ENCODE data around the gene MMP1.

Gene MMP1

GRCh38 chr11:102762361-102762767 is 35.6 kb downstream of the MMP1 start:
- TF ChIP-seq CTCF (IDR thresholded peaks at IDR 0.05) (no peak), ZFX (IDR thresholded peaks at IDR 0.05; ENCODE audit: borderline replicate concordance) (no peak)
- H3K27ac ChIP-seq: no peak overlapping the region

- no peak overlapping the region for H3K27ac ChIP-seq
- TF ChIP-seq ZFX (IDR thresholded peaks at IDR 0.05; ENCODE audit: borderline replicate concordance): no peak
- TF ChIP-seq CTCF (IDR thresholded peaks at IDR 0.05): no peak
Measured at GRCh38 chr11:102761646-102762238, 36.2 kb downstream of the MMP1 start.

GRCh38 chr11:102760344-102761035 is 37.5 kb downstream of the MMP1 start:
- TF ChIP-seq CTCF (IDR thresholded peaks at IDR 0.05): no peak
- no peak overlapping the region for H3K27ac ChIP-seq

GRCh38 chr11:102757823-102758549 is 40.0 kb downstream of the MMP1 start:
- H3K27ac ChIP-seq: no peak overlapping the region
- no peak for TF ChIP-seq ZFX (IDR thresholded peaks at IDR 0.05; ENCODE audit: borderline replicate concordance)

GRCh38 chr11:102753267-102753666 is 44.7 kb downstream of the MMP1 start:
- TF ChIP-seq CTCF (IDR thresholded peaks at IDR 0.05): no peak
- no peak for TF ChIP-seq ZFX (IDR thresholded peaks at IDR 0.05; ENCODE audit: borderline replicate concordance)
- no peak overlapping the region for H3K27ac ChIP-seq

- no peak for TF ChIP-seq CTCF (IDR thresholded peaks at IDR 0.05)
- TF ChIP-seq ZFX (IDR thresholded peaks at IDR 0.05; ENCODE audit: borderline replicate concordance): no peak
- no peak overlapping the region for H3K27ac ChIP-seq
Measured at GRCh38 chr11:102751673-102752072, 46.3 kb downstream of the MMP1 start.

- no peak overlapping the region for H3K27ac ChIP-seq
- TF ChIP-seq CTCF (IDR thresholded peaks at IDR 0.05) (no peak), ZFX (IDR thresholded peaks at IDR 0.05; ENCODE audit: borderline replicate concordance) (no peak)
Measured at GRCh38 chr11:102749101-102749722, 48.7 kb downstream of the MMP1 start.

GRCh38 chr11:102746746-102747578 is 51.0 kb downstream of the MMP1 start:
- peak overlapping the region; percentile 61 for H3K27ac ChIP-seq
